NCI-H1694 treated with DMSO at 0.1 percent for 48 hours (cell line): Measurements from ENCODE around the gene ENPP4.
"Not testable (repeated sequence)": the region's sequence is repeated elsewhere in the genome, so short reads cannot be mapped to it uniquely, and the experiment has no call there.

ENCODE experiments used
- DNase-seq: peaks from one replicate; lab custom pipeline; 2025; lab: John Stamatoyannopoulos, UW

The ENPP4 gene

GRCh38 chr6:46131291-46131690 is 1.5 kb downstream of the ENPP4 start:
- not testable (repeated sequence) for DNase-seq

GRCh38 chr6:46134216-46134615 is 4.4 kb downstream of the ENPP4 start:
- DNase-seq: no peak

- no peak for DNase-seq
Observed at GRCh38 chr6:46135176-46135575, 5.4 kb downstream of the ENPP4 start.

- no peak for DNase-seq
Observed at GRCh38 chr6:46136831-46137230, 7.0 kb downstream of the ENPP4 start.

GRCh38 chr6:46137387-46137786 is 7.6 kb downstream of the ENPP4 start:
- DNase-seq: no peak

- no peak for DNase-seq
Observed at GRCh38 chr6:46138281-46138680, 8.5 kb downstream of the ENPP4 start.

GRCh38 chr6:46144270-46144669 is 14.5 kb downstream of the ENPP4 start:
- no peak for DNase-seq

GRCh38 chr6:46149066-46149465 is 19.3 kb downstream of the ENPP4 start:
- not testable (repeated sequence) for DNase-seq

GRCh38 chr6:46156701-46157100 is 26.9 kb downstream of the ENPP4 start:
- no peak for DNase-seq

- DNase-seq: no peak
Observed at GRCh38 chr6:46159229-46159628, 29.4 kb downstream of the ENPP4 start.

GRCh38 chr6:46160102-46160501 is 30.3 kb downstream of the ENPP4 start:
- no peak for DNase-seq

GRCh38 chr6:46170357-46171289 is 40.8 kb downstream of the ENPP4 start, which contains the start of gene ENPP5:
Gene ENPP5, minus strand, starts transcription at chr6:46170980. Its CDS starts 2,718 bp downstream, at chr6:46168262.
- DNase-seq: no peak

- no peak for DNase-seq
Observed at GRCh38 chr6:46172176-46172575, 42.4 kb downstream of the ENPP4 start.

- no peak for DNase-seq
Observed at GRCh38 chr6:46174904-46175303, 45.1 kb downstream of the ENPP4 start.

GRCh38 chr6:46175446-46175845 is 45.7 kb downstream of the ENPP4 start:
- no peak for DNase-seq

- no peak for DNase-seq
Observed at GRCh38 chr6:46175976-46176375, 46.2 kb downstream of the ENPP4 start.

GRCh38 chr6:46184114-46184513 is 54.3 kb downstream of the ENPP4 start:
- no peak for DNase-seq

- DNase-seq: no peak
Observed at GRCh38 chr6:46186583-46186982, 56.8 kb downstream of the ENPP4 start.

GRCh38 chr6:46189726-46190125 is 59.9 kb downstream of the ENPP4 start:
- DNase-seq: no peak

GRCh38 chr6:46190889-46191288 is 61.1 kb downstream of the ENPP4 start:
- DNase-seq: no peak

- no peak for DNase-seq
Observed at GRCh38 chr6:46191961-46192360, 62.2 kb downstream of the ENPP4 start.
